A673 (cell line): ENCODE data around the gene FOSL1.

Experiments used
- EZH2 ChIP-seq: fragments of 200-600 bp; sonication (generic); IDR thresholded peaks from 2 replicates; pipeline ENCODE4 v1.6.1; 2017; ENCODE audit warnings: borderline replicate concordance, low read depth, mild to moderate bottlenecking, mixed read lengths, antibody characterized with exemption, low read length; ENCODE audit not compliant: poor library complexity, severe bottlenecking
- TF ChIP-seq, protein P1 (sequence below): fragments of 300-800, 200-600 bp; sonication (generic); conservative IDR thresholded peaks from 2 replicates; pipeline ENCODE4 v1.5.1; 2017; ENCODE audit warnings: low read depth, mild to moderate bottlenecking, antibody characterized with exemption, low read length, moderate library complexity, mixed read lengths

DNA sequence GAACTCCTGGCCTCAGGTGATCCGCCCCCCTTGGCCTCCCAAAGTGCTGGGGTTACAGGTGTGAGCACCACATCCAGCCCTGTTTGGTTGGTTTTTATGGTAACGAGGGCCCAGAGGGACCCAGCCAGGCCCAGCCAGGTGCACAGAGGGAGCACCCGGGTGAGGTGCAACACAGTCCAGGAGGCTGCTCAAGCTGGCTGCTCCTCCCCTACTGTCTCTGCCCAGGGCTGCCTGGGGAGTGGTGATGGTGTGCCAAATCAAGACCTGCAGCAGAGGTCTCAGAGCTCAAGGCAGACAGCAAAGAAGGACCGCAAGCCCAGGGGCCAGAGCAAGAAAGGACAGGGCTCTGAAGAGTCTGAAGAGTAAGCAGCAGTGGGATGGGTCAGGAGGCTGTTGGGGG is 46.5 kb upstream of the FOSL1 start:
- TF ChIP-seq, protein P1, sequence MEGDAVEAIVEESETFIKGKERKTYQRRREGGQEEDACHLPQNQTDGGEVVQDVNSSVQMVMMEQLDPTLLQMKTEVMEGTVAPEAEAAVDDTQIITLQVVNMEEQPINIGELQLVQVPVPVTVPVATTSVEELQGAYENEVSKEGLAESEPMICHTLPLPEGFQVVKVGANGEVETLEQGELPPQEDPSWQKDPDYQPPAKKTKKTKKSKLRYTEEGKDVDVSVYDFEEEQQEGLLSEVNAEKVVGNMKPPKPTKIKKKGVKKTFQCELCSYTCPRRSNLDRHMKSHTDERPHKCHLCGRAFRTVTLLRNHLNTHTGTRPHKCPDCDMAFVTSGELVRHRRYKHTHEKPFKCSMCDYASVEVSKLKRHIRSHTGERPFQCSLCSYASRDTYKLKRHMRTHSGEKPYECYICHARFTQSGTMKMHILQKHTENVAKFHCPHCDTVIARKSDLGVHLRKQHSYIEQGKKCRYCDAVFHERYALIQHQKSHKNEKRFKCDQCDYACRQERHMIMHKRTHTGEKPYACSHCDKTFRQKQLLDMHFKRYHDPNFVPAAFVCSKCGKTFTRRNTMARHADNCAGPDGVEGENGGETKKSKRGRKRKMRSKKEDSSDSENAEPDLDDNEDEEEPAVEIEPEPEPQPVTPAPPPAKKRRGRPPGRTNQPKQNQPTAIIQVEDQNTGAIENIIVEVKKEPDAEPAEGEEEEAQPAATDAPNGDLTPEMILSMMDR = no peak
- TF ChIP-seq EZH2 = no peak
